Measurements from ENCODE around the gene NPFF. TPM values are rescaled to one million over a fixed set of nuclear protein-coding genes. Genes with fewer than 3 reads are reported as not detected.

The NPFF gene
- total RNA-seq, 1 donor from 2014 or later, result not detected

- TF ChIP-seq CTCF (IDR thresholded peaks at IDR 0.05; ENCODE audit: unreplicated experiment), result no peak
- Mint-ChIP-seq H3K36me3 (peaks cover 22% of the 10 kb centered on the region), H3K27ac (no peak overlapping the region), H3K27me3 (ENCODE audit: low read depth) (no peaks in the 10 kb centered on the region), H3K9me3 (no peaks in the 10 kb centered on the region), H3K4me3 (no peak overlapping the region), H3K4me1 (no peaks in the 10 kb centered on the region)
- no peak for DNase-seq (ENCODE audit: low spot score in 2 of 2, unreplicated experiment in 2 of 2)
These were observed 6.6 kb upstream of the NPFF start for GRCh38 chr12:53513712-53514410.

- DNase-seq (ENCODE audit: low spot score in 2 of 2, unreplicated experiment in 2 of 2), result no peak
- peaks cover 18% of the 10 kb centered on the region for H3K36me3 Mint-ChIP-seq
- no peak for TF ChIP-seq CTCF (IDR thresholded peaks at IDR 0.05; ENCODE audit: unreplicated experiment)
- H3K27ac Mint-ChIP-seq, result no peak overlapping the region
- no peaks in the 10 kb centered on the region for H3K4me1 Mint-ChIP-seq
- no peaks in the 10 kb centered on the region for H3K27me3 Mint-ChIP-seq (ENCODE audit: low read depth)
- H3K9me3 Mint-ChIP-seq, result no peaks in the 10 kb centered on the region
- H3K4me3 Mint-ChIP-seq, result no peak overlapping the region
These were observed 3.0 kb upstream of the NPFF start for GRCh38 chr12:53510181-53510812.

- Mint-ChIP-seq H3K27ac (no peak overlapping the region), H3K9me3 (no peaks in the 10 kb centered on the region), H3K36me3 (peaks cover 10% of the 10 kb centered on the region), H3K4me3 (no peak overlapping the region), H3K27me3 (ENCODE audit: low read depth) (no peaks in the 10 kb centered on the region), H3K4me1 (no peaks in the 10 kb centered on the region)
- TF ChIP-seq CTCF (IDR thresholded peaks at IDR 0.05; ENCODE audit: unreplicated experiment), result peak; percentile 75
- peak; percentile 60 to 90 for DNase-seq (ENCODE audit: low spot score in 2 of 2, unreplicated experiment in 2 of 2)
These were observed 1.4 kb upstream of the NPFF start for GRCh38 chr12:53508534-53509170.

GRCh38 chr12:53507603-53507885, 260 bp upstream of the NPFF start:
- Mint-ChIP-seq H3K4me3 (no peak overlapping the region), H3K9me3 (no peaks in the 10 kb centered on the region), H3K27ac (no peak overlapping the region), H3K27me3 (ENCODE audit: low read depth) (no peaks in the 10 kb centered on the region), H3K4me1 (peaks cover 3% of the 10 kb centered on the region), H3K36me3 (peaks cover 8% of the 10 kb centered on the region)
- DNase-seq (ENCODE audit: low spot score in 2 of 2, unreplicated experiment in 2 of 2), result no peak
- TF ChIP-seq CTCF (IDR thresholded peaks at IDR 0.05; ENCODE audit: unreplicated experiment), result no peak

GRCh38 chr12:53506450-53506785, 866 bp downstream of the NPFF start:
- peak overlapping the region; percentile 4 for H3K27ac Mint-ChIP-seq
- H3K4me1 Mint-ChIP-seq, result peaks cover 11% of the 10 kb centered on the region
- TF ChIP-seq CTCF (IDR thresholded peaks at IDR 0.05; ENCODE audit: unreplicated experiment), result no peak

More at GRCh38 chr12:53506450-53506785, 866 bp downstream of the NPFF start:
- Mint-ChIP-seq H3K4me3 (no peak overlapping the region), H3K9me3 (no peaks in the 10 kb centered on the region), H3K27me3 (ENCODE audit: low read depth) (no peaks in the 10 kb centered on the region), H3K36me3 (peaks cover 6% of the 10 kb centered on the region)
- no peak for DNase-seq (ENCODE audit: low spot score in 2 of 2, unreplicated experiment in 2 of 2)

Measured in mesothelial cell of epicardium (in vitro differentiated cells).